ENCODE data around the gene SLC9A1. TPM values are rescaled to one million over a fixed set of nuclear protein-coding genes. Genes with fewer than 3 reads are reported as not detected.
"Not testable (repeated sequence)": the region's sequence is repeated elsewhere in the genome, so short reads cannot be mapped to it uniquely, and the experiment has no call there.

The SLC9A1 gene
- 17.6 TPM for total RNA-seq
- long read RNA-seq, full-length matches to known transcripts = 5 of 28 reads
- long read RNA-seq, partial matches to known transcripts = 20 of 28 reads
- long read RNA-seq, other reads (novel, unspliced or antisense) = 3 of 28 reads

GRCh38 chr1:27154991-27155781 is at the start of gene SLC9A1:
Gene SLC9A1 (minus strand): TSS chr1:27155125. CDS start chr1:27154334, 791 bp downstream.
- intact Hi-C loops (cut with DNase I) = loop anchor here (5.0 kb wide), 1 partner anchor 38 kb away; no protein-coding TSS in a partner anchor
- peak; percentile 97 for DNase-seq

GRCh38 chr1:27203946-27204345 is 49.0 kb upstream of the SLC9A1 start:
- intact Hi-C loops (cut with DNase I) = no loop called here
- DNase-seq (no peak), ATAC-seq (ENCODE audit: poor library complexity) (no peak)

More at GRCh38 chr1:27154991-27155781, at the start of gene SLC9A1:
- peak; percentile 85 for ATAC-seq (ENCODE audit: poor library complexity)

GRCh38 chr1:27201295-27201694 is 46.4 kb upstream of the SLC9A1 start:
- DNase-seq (no peak), ATAC-seq (ENCODE audit: poor library complexity) (no peak)
- intact Hi-C loops (cut with DNase I) = no loop called here

- intact Hi-C loops (cut with DNase I) = loop anchor here (10.0 kb wide), 1 partner anchor 88 kb away; no protein-coding TSS in a partner anchor
- DNase-seq = no peak
- ATAC-seq (ENCODE audit: poor library complexity) = no peak
These were observed 38.3 kb upstream of the SLC9A1 start for GRCh38 chr1:27193194-27193593.

GRCh38 chr1:27192039-27192529 is 37.2 kb upstream of the SLC9A1 start:
- intact Hi-C loops (cut with DNase I) = loop anchor here (10.0 kb wide), 1 partner anchor 87 kb away; no protein-coding TSS in a partner anchor
- ATAC-seq (ENCODE audit: poor library complexity) (peak; percentile 36), DNase-seq (no peak)

GRCh38 chr1:27184665-27185064 is 29.7 kb upstream of the SLC9A1 start:
- intact Hi-C loops (cut with DNase I); DNase-seq; ATAC-seq (ENCODE audit: poor library complexity): not testable (repeated sequence)

- intact Hi-C loops (cut with DNase I) = no loop called here
- no peak for DNase-seq
- ATAC-seq (ENCODE audit: poor library complexity) = no peak
These were observed 25.1 kb upstream of the SLC9A1 start for GRCh38 chr1:27179979-27180378.

GRCh38 chr1:27179379-27179778 is 24.5 kb upstream of the SLC9A1 start:
- intact Hi-C loops (cut with DNase I) = no loop called here
- ATAC-seq (ENCODE audit: poor library complexity) (no peak), DNase-seq (no peak)

GRCh38 chr1:27176954-27177353 is 22.0 kb upstream of the SLC9A1 start:
- intact Hi-C loops (cut with DNase I) = no loop called here
- ATAC-seq (ENCODE audit: poor library complexity) = no peak
- no peak for DNase-seq

GRCh38 chr1:27176323-27176722 is 21.4 kb upstream of the SLC9A1 start:
- DNase-seq (no peak), ATAC-seq (ENCODE audit: poor library complexity) (no peak)
- intact Hi-C loops (cut with DNase I) = no loop called here

GRCh38 chr1:27172992-27173391 is 18.1 kb upstream of the SLC9A1 start:
- intact Hi-C loops (cut with DNase I); ATAC-seq (ENCODE audit: poor library complexity); DNase-seq: not testable (repeated sequence)

- ATAC-seq (ENCODE audit: poor library complexity) (no peak), DNase-seq (no peak)
- intact Hi-C loops (cut with DNase I) = no loop called here
These were observed 12.0 kb upstream of the SLC9A1 start for GRCh38 chr1:27166929-27167328.

GRCh38 chr1:27166351-27166802 is 11.5 kb upstream of the SLC9A1 start:
- no peak for ATAC-seq (ENCODE audit: poor library complexity)
- no peak for DNase-seq
- intact Hi-C loops (cut with DNase I) = no loop called here

GRCh38 chr1:27163093-27163492 is 8.2 kb upstream of the SLC9A1 start:
- DNase-seq = no peak
- no peak for ATAC-seq (ENCODE audit: poor library complexity)
- intact Hi-C loops (cut with DNase I) = no loop called here

GRCh38 chr1:27162090-27162489 is 7.2 kb upstream of the SLC9A1 start:
- DNase-seq (no peak), ATAC-seq (ENCODE audit: poor library complexity) (no peak)
- intact Hi-C loops (cut with DNase I) = no loop called here

GRCh38 chr1:27161594-27161993 is 6.7 kb upstream of the SLC9A1 start:
- intact Hi-C loops (cut with DNase I) = no loop called here
- DNase-seq (no peak), ATAC-seq (ENCODE audit: poor library complexity) (peak; percentile 27)

GRCh38 chr1:27157194-27157593 is 2.3 kb upstream of the SLC9A1 start:
- intact Hi-C loops (cut with DNase I) = no loop called here
- ATAC-seq (ENCODE audit: poor library complexity) (no peak), DNase-seq (no peak)

GRCh38 chr1:27154469-27154990 is 395 bp downstream of the SLC9A1 start:
- intact Hi-C loops (cut with DNase I) = loop anchor here (5.0 kb wide), 1 partner anchor 37 kb away; no protein-coding TSS in a partner anchor

GRCh38 chr1:27153927-27154358 is 982 bp downstream of the SLC9A1 start:
- no peak for ATAC-seq (ENCODE audit: poor library complexity)
- intact Hi-C loops (cut with DNase I) = loop anchor here (5.0 kb wide), 1 partner anchor 37 kb away; no protein-coding TSS in a partner anchor
- no peak for DNase-seq

More at GRCh38 chr1:27154469-27154990, 395 bp downstream of the SLC9A1 start:
- DNase-seq = no peak
- peak; percentile 1 for ATAC-seq (ENCODE audit: poor library complexity)

Measured in Right ventricle myocardium superior (tissue), 1 donor.